GM12865 (cell line): ENCODE data around the gene NMNAT2.

Source experiments
- DNase-seq: peaks from one replicate; pipeline ENCODE4 v3.0.0; 2010; ENCODE audit warnings: low read depth
- H3K4me3 ChIP-seq: 2 replicates; pipeline ENCODE4 v1.5.1; 2011; ENCODE audit warnings: mild to moderate bottlenecking, low read depth, low read length, control low read depth
- TF ChIP-seq, protein P1 (sequence below): IDR thresholded peaks from 2 replicates; pipeline ENCODE4 v1.5.1; 2011; ENCODE audit warnings: low read length, control low read depth, low read depth, inconsistent platforms; ENCODE audit not compliant: insufficient read depth; ENCODE audit errors: missing control alignments

NMNAT2 gene

GRCh38 chr1:183291802-183292514 is 126.2 kb downstream of the NMNAT2 start:
- TF ChIP-seq, protein P1, sequence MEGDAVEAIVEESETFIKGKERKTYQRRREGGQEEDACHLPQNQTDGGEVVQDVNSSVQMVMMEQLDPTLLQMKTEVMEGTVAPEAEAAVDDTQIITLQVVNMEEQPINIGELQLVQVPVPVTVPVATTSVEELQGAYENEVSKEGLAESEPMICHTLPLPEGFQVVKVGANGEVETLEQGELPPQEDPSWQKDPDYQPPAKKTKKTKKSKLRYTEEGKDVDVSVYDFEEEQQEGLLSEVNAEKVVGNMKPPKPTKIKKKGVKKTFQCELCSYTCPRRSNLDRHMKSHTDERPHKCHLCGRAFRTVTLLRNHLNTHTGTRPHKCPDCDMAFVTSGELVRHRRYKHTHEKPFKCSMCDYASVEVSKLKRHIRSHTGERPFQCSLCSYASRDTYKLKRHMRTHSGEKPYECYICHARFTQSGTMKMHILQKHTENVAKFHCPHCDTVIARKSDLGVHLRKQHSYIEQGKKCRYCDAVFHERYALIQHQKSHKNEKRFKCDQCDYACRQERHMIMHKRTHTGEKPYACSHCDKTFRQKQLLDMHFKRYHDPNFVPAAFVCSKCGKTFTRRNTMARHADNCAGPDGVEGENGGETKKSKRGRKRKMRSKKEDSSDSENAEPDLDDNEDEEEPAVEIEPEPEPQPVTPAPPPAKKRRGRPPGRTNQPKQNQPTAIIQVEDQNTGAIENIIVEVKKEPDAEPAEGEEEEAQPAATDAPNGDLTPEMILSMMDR: no peak
- DNase-seq: no peak
- no peak overlapping the region for H3K4me3 ChIP-seq

DNA sequence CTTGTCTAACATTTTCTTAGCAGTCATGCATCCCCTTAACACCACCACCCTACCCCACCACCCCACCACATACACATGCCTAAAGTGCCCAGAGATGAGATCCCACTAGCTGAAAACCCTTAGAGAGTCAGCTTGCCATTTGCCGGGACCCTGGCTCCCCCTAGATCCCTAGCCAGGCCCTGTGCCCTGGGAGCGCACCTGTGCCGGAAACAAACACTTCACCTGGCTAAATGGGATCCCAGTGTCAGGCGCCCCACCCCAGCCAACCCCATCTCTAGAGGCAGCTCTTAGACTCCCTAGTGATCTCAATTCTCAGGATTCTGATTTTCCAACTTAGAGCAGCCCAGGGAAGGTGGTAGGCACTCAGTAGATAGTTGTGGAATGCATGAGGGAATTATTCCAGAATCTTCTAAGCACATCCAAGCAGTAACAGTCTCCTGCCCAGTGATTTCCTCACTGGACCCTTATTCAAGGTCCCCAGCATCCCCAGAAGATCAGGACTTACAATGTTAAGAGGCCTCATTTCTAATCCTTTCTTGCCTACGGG is 126.9 kb downstream of the NMNAT2 start:
- TF ChIP-seq, protein P1: no peak
- H3K4me3 ChIP-seq: no peak overlapping the region
- DNase-seq: no peak

- no peak for DNase-seq
- TF ChIP-seq, protein P1: no peak
- H3K4me3 ChIP-seq: no peak overlapping the region
These were observed 127.6 kb downstream of the NMNAT2 start for GRCh38 chr1:183290628-183291027.

GRCh38 chr1:183289051-183289496 is 129.1 kb downstream of the NMNAT2 start:
- DNase-seq: no peak
- no peak overlapping the region for H3K4me3 ChIP-seq
- TF ChIP-seq, protein P1: no peak

- no peak overlapping the region for H3K4me3 ChIP-seq
- no peak for DNase-seq
- TF ChIP-seq, protein P1: no peak
These were observed 129.6 kb downstream of the NMNAT2 start for GRCh38 chr1:183288583-183288982.

DNA sequence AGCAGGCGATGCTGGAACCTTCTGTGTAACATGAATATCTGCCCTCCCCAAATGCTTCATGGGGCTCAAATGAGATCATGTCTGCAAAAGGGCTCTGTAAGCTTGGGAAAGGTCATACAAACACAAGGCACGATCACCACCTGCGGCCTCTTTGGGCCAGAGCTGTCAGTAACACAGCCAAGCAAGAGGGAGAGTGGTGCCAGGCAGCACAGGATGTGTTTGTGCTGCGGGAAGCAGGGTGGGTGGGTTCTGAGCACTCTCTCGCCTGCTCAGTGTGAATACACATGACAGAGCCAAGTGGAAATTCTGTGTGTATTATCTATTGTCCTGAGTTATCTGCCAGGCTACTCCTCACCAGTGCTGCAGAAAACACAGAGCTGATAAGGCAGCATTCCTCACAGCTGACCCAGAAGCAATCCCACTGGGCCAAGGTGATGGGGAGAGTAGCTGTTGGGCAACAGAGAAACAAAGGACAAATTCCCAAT is 130.9 kb downstream of the NMNAT2 start:
- no peak for DNase-seq
- TF ChIP-seq, protein P1: no peak
- H3K4me3 ChIP-seq: no peak overlapping the region
